ENCODE data around the gene TEX2. TPM values are rescaled to one million over a fixed set of nuclear protein-coding genes. Genes with fewer than 3 reads are reported as not detected.
A peak's percentile ranks its signal among the peaks of the same experiment; 100 is the strongest.

Gene TEX2
- total and polyA plus RNA-seq, 2 of the 13 experiments (the other 11 are each of a cell fraction or from before 2014, with no cell fraction given) = 21.4 to 37.7 TPM

DNA sequence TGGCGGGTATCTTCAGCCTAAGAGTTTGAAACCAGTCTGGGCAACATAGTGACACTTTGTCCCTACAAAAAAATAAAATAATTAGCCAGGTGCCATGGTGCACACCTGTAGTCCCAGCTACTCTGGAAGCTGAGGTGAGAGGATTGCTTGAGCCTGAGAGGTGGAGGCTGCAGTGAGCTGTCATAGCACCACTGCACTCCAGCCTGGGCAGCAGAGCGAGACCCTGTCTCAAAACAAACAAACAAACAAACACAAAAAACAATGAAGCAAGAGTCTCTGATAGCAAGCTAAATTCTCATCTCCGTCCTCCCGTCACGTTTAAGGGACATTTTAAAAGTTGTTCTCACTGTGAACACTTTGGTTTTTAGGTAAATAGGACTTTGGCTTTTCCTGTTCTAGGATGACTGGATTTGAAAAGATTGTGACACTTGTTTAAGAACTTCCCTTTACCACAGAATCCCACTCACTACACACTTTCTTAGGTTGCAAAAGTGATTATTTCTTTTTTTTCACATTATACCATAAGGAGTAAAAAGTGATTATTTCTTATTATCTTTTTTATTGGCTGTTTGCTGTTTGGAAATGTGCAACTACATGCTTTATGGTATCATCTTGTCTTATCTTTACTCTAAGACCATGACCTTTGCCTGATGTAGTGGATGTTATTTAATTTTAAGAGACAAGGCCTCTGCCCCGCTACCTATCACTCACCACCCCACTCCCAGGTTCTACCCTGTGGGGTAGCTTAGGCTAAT is 128.7 kb downstream of the TEX2 start (continued):
- TF ChIP-seq ZNF83 (CRISPR knock-in tag; IDR thresholded peaks at IDR 0.05; ENCODE audit: borderline replicate concordance) (no peak), ZNF567 (CRISPR knock-in tag; IDR thresholded peaks at IDR 0.05; ENCODE audit: borderline replicate concordance) (0 out of 2 replicates have a peak, but pooled peaks have one; percentile 44), ZBTB42 (CRISPR knock-in tag; IDR thresholded peaks at IDR 0.05) (0 out of 2 replicates have a peak, but pooled peaks have one; percentile 32), RCOR2 (CRISPR knock-in tag; IDR thresholded peaks at IDR 0.05) (peak; percentile 40; the same call in 1 of the 2 replicates), MEIS2 (CRISPR knock-in tag; IDR thresholded peaks at IDR 0.05) (0 out of 2 replicates have a peak, but pooled peaks have one; percentile 30), JUN (CRISPR knock-in tag; IDR thresholded peaks at IDR 0.05) (0 out of 2 replicates have a peak, but pooled peaks have one; percentile 48), EP300 (IDR thresholded peaks at IDR 0.05; ENCODE audit: low read depth in 2 of 2, low read length in 2 of 2) (peak in 1 of 2 experiments; percentile 67; a peak in 2 of 4 replicates), EP300 (CRISPR knock-in tag; IDR thresholded peaks at IDR 0.05; ENCODE audit: borderline replicate concordance) (no peak), DNMT1 (CRISPR knock-in tag; IDR thresholded peaks at IDR 0.05) (no peak), ZNF549 (CRISPR knock-in tag; IDR thresholded peaks at IDR 0.05) (0 out of 2 replicates have a peak, but pooled peaks have one; percentile 54), ZNF552 (CRISPR knock-in tag; IDR thresholded peaks at IDR 0.05; ENCODE audit: borderline replicate concordance) (no peak), SOX6 (IDR thresholded peaks at IDR 0.05) (no peak), SOX6 (CRISPR knock-in tag; IDR thresholded peaks at IDR 0.05) (peak; percentile 81), ZFP41 (CRISPR knock-in tag; IDR thresholded peaks at IDR 0.05; ENCODE audit: borderline replicate concordance) (no peak), ZNF329 (CRISPR knock-in tag; IDR thresholded peaks at IDR 0.05; ENCODE audit: low read depth) (no peak), HMGA1 (CRISPR knock-in tag; conservative IDR thresholded peaks at IDR 0.05) (no peak), ZMYM2 (CRISPR knock-in tag; IDR thresholded peaks at IDR 0.05) (no peak), BCL6 (CRISPR knock-in tag; IDR thresholded peaks at IDR 0.05) (peak; percentile 60; the same call in 1 of the 2 replicates), ZNF619 (CRISPR knock-in tag; IDR thresholded peaks at IDR 0.05) (0 out of 2 replicates have a peak, but pooled peaks have one; percentile 39), MAZ (IDR thresholded peaks at IDR 0.05; ENCODE audit: borderline replicate concordance, low read depth, low read length) (no peak), MAZ (CRISPR knock-in tag; IDR thresholded peaks at IDR 0.05; ENCODE audit: low read depth) (no peak)
- TF ChIP-seq, protein P1, sequence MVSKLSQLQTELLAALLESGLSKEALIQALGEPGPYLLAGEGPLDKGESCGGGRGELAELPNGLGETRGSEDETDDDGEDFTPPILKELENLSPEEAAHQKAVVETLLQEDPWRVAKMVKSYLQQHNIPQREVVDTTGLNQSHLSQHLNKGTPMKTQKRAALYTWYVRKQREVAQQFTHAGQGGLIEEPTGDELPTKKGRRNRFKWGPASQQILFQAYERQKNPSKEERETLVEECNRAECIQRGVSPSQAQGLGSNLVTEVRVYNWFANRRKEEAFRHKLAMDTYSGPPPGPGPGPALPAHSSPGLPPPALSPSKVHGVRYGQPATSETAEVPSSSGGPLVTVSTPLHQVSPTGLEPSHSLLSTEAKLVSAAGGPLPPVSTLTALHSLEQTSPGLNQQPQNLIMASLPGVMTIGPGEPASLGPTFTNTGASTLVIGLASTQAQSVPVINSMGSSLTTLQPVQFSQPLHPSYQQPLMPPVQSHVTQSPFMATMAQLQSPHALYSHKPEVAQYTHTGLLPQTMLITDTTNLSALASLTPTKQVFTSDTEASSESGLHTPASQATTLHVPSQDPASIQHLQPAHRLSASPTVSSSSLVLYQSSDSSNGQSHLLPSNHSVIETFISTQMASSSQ (IDR thresholded peaks at IDR 0.05; ENCODE audit: low read depth) = no peak; the same call in 1 of the 2 replicates
- TF ChIP-seq, protein P1 (CRISPR knock-in tag; IDR thresholded peaks at IDR 0.05; ENCODE audit: borderline replicate concordance) = no peak
- TF ChIP-seq, protein P2, sequence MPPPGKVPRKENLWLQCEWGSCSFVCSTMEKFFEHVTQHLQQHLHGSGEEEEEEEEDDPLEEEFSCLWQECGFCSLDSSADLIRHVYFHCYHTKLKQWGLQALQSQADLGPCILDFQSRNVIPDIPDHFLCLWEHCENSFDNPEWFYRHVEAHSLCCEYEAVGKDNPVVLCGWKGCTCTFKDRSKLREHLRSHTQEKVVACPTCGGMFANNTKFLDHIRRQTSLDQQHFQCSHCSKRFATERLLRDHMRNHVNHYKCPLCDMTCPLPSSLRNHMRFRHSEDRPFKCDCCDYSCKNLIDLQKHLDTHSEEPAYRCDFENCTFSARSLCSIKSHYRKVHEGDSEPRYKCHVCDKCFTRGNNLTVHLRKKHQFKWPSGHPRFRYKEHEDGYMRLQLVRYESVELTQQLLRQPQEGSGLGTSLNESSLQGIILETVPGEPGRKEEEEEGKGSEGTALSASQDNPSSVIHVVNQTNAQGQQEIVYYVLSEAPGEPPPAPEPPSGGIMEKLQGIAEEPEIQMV (CRISPR knock-in tag; IDR thresholded peaks at IDR 0.05; ENCODE audit: low read depth) = no peak
- TF ChIP-seq, protein P3, sequence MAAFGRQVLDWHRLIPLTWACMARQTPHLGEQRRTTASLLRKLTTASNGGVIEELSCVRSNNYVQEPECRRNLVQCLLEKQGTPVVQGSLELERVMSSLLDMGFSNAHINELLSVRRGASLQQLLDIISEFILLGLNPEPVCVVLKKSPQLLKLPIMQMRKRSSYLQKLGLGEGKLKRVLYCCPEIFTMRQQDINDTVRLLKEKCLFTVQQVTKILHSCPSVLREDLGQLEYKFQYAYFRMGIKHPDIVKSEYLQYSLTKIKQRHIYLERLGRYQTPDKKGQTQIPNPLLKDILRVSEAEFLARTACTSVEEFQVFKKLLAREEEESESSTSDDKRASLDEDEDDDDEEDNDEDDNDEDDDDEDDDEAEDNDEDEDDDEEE (CRISPR knock-in tag; IDR thresholded peaks at IDR 0.05) = no peak

Data from HepG2 (cell line).